Transverse colon (tissue), 4 donors: ENCODE data around the gene ITM2C. TPM values are rescaled to one million over a fixed set of nuclear protein-coding genes. Genes with fewer than 3 reads are reported as not detected.

ENCODE experiments used
- DNase-seq: peaks from one replicate; pipeline ENCODE4 v3.0.0-alpha.2; 2019
- H3K27ac ChIP-seq, 4 donors: fragments of 200-600 bp; sonication (generic); 2 replicates each; pipeline ENCODE4 v1.5.1; 2016 to 2018; ENCODE audit warnings: inconsistent platforms in 4 of 4
- H3K27me3 ChIP-seq: fragments of 200-600 bp; sonication (generic); 2 replicates; pipeline ENCODE4 v1.5.1; 2017; ENCODE audit warnings: inconsistent platforms
- H3K36me3 ChIP-seq, 4 donors: fragments of 200-600 bp; sonication (generic); 2 replicates each; pipeline ENCODE4 v1.5.1; 2017 to 2019; ENCODE audit warnings: inconsistent platforms in 4 of 4
- H3K4me1 ChIP-seq, 4 donors: fragments of 200-600 bp; sonication (generic); 2 replicates each; pipeline ENCODE4 v1.5.1; 2017 to 2020; ENCODE audit warnings: inconsistent platforms in 4 of 4
- H3K4me3 ChIP-seq, 4 donors: fragments of 200-600 bp; sonication (generic); 1 replicate in 1 of 4; 2 replicates in 3 of 4; pipeline versions ENCODE4 v1.5.1 to v1.6.1; 2017 to 2019; ENCODE audit warnings: inconsistent platforms in 4 of 4
- H3K9me3 ChIP-seq, 2 donors: fragments of 200-600 bp; sonication (generic); 2 replicates each; pipeline ENCODE4 v1.5.1; 2017 to 2019; ENCODE audit warnings: inconsistent platforms in 2 of 2
- EP300 ChIP-seq: sonication (generic); formaldehyde crosslinking; IDR thresholded peaks from one replicate; pipeline ENCODE4 v1.6.1; 2017; ENCODE audit warnings: antibody characterized with exemption, low read depth
- POLR2A ChIP-seq: fragments of 450-650 bp; IDR thresholded peaks from one replicate; pipeline ENCODE4 v1.6.1; 2016; ENCODE audit warnings: antibody characterized with exemption, mild to moderate bottlenecking, moderate library complexity
- POLR2AphosphoS5 ChIP-seq, 3 donors: sonication (generic); formaldehyde crosslinking; IDR thresholded peaks; one replicate each; pipeline ENCODE4 v1.6.1; 2016; ENCODE audit warnings: antibody characterized with exemption in 3 of 3
- WGBS, 2 donors: methylation state at CpG; one replicate each; pipeline ENCODE4 v1.1.5; 2018; ENCODE audit warnings: low coverage in 1 of 2; 5-methylcytosine and 5-hydroxymethylcytosine counted together
- in situ Hi-C, 4 donors: fragments of 200-750 bp; cut with MboI; loops; one replicate each; pipeline versions ENCODE4 v1.15.0 to v1.15.1; 2017; ENCODE audit warnings: low sequenced_read_pairs in 3 of 4, low pct_ligation_motif_present in 1 of 4, low pct_unique_long_range_greater_than_20kb in 1 of 4
- intact Hi-C: fragments of 100-400 bp; cut with DNase I; formaldehyde crosslinking; loops from one replicate; pipeline ENCODE4 v1.15.1; 2023; ENCODE audit warnings: low total_unique reads
- total RNA-seq, 4 donors: library from RNA; depleted of rRNA; stranded (reverse); fragments of >200 nt; gene quantifications; one replicate each; pipeline ENCODE4 v1.1.0, GENCODE V29; 2016
- TF ChIP-seq, protein P1 (sequence below), 5 experiments: fragments of 200-600 bp in 3 of 5; fragments of 450-650 bp in 2 of 5; sonication (generic) in 3 of 5; IDR thresholded peaks; 1 replicate in 2 of 5; 2 replicates in 3 of 5; pipeline ENCODE4 v1.5.1; 2016 to 2017; ENCODE audit warnings: antibody characterized with exemption in 5 of 5, inconsistent platforms in 3 of 5, mild to moderate bottlenecking in 2 of 5, moderate library complexity in 1 of 5

The ITM2C gene
- total RNA-seq, 4 donors from 2014 or later, result 911 to 2,535 (median 1,776) TPM

DNA sequence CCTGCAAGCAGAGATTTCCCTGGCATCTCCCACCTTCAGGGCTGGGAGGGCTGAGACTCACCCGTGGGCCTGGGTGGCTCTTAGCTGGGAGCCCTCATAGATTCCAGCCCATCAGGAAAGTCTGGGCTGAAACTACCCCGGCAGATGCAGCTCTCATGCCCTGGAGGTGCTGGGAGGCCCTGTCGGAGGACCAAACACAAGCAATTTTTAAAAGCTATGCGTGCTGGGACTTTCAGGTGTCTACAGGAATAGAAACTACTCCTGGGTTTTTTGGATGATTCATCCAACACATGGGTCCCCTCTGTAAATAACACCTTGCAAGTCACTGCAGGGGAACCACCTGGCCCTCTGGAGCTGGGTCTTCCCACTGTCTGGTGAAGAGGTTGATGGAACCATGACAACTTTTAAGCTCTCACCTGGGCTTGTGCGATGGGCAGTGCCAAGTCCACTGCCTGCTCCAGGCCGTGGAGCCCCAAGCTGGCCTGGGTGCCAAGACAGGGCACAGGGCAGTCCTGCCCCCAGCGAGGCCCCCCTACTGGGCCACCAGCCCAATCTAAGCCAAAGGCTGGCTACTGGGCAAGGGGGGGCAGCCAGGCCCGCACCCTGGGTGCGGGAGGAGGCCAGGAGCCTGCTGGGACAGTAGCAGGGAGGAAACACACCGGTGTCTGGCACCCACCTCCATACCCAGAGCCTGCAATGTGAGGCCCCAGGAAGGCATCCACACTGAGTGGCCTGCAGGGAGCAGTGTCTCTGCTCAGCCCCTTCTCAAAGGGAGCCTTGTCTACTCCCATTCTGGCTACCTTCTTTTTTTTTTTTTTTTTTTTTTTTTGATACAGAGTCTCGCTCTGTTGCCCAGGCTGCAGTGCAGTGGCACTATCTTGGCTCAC, 61.4 kb downstream of the ITM2C start:
- H3K4me3 ChIP-seq, result no peak overlapping the region
- intact Hi-C loops (no loop called here), in situ Hi-C loops (no loop called here)
- no peaks in the 10 kb centered on the region for H3K4me1 ChIP-seq
- 78 to 80% methylated on average over 1 to 11 of the region's 11 CpGs for WGBS, 2 donors
- H3K27me3 ChIP-seq, result no peaks in the 10 kb centered on the region
- no peak overlapping the region for H3K27ac ChIP-seq
- TF ChIP-seq EP300 (no peak), POLR2AphosphoS5 (IDR thresholded peaks at IDR 0.05) (no peak), POLR2A (no peak)
- TF ChIP-seq, protein P1, sequence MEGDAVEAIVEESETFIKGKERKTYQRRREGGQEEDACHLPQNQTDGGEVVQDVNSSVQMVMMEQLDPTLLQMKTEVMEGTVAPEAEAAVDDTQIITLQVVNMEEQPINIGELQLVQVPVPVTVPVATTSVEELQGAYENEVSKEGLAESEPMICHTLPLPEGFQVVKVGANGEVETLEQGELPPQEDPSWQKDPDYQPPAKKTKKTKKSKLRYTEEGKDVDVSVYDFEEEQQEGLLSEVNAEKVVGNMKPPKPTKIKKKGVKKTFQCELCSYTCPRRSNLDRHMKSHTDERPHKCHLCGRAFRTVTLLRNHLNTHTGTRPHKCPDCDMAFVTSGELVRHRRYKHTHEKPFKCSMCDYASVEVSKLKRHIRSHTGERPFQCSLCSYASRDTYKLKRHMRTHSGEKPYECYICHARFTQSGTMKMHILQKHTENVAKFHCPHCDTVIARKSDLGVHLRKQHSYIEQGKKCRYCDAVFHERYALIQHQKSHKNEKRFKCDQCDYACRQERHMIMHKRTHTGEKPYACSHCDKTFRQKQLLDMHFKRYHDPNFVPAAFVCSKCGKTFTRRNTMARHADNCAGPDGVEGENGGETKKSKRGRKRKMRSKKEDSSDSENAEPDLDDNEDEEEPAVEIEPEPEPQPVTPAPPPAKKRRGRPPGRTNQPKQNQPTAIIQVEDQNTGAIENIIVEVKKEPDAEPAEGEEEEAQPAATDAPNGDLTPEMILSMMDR (IDR thresholded peaks at IDR 0.05), result no peak
- no peaks in the 10 kb centered on the region for H3K36me3 ChIP-seq
- peak; percentile 4 for DNase-seq
- H3K9me3 ChIP-seq, result no peaks in the 10 kb centered on the region

DNA sequence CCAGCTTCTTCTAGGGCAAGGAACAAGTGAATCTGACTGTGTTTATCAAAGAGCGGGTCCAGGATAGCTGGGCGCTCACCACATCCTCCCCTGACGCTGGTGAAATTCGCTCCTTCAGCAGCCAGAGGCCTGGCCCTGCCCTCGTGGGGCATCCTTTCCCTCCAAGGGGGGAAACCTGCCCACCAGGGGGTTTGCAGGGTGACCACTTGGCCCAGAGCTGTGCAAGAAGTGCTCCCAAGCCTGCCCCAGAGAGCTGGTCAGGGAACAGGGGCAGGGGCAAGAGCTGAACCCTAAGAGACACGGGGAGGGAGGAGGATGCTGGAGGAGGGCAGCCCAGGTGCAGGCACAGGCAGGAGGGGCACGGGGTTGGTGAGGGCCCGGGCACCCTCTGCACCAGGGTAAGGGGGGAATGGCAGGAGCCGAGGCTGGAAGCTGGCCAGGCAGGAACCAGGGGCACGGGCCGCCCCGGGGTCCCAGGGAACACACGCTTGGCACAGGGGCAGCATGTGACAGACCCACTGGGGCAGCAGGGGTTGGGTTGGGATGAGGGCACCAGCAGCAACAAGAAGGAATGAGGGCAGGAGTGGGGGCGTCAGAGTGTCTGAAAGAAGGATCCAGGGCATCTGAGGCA, 63.1 kb downstream of the ITM2C start:
- TF ChIP-seq POLR2AphosphoS5 (IDR thresholded peaks at IDR 0.05) (no peak), EP300 (no peak), POLR2A (no peak)
- TF ChIP-seq, protein P1 (IDR thresholded peaks at IDR 0.05), result no peak
- Histone ChIP-seq H3K4me3 (no peak overlapping the region), H3K36me3 (no peaks in the 10 kb centered on the region), H3K9me3 (no peaks in the 10 kb centered on the region), H3K27ac (no peak overlapping the region), H3K4me1 (no peaks in the 10 kb centered on the region), H3K27me3 (no peaks in the 10 kb centered on the region)
- in situ Hi-C loops (no loop called here), intact Hi-C loops (no loop called here)
- DNase-seq, result peak; percentile 7
- WGBS, 2 donors, result 82% methylated on average over 14 of the region's 14 CpGs; no CpG with 5 or more reads in 1 of the 2 donors

Other genes with a start within 250 kb of the ITM2C start
- 100 to 1,000 TPM in 3 of 4 donors, 10 to 100 TPM in 1; 67.3 to 137 (median 123) TPM for gene CAB39, start 152.1 kb upstream of the ITM2C start, total RNA-seq
- gene GPR55, start 60.3 kb downstream of the ITM2C start, total RNA-seq, result 10 to 100 TPM in 1 of 4 donors, 1 to 10 TPM in 2, under 1 TPM in 1; 0.40 to 16.1 (median 2.0) TPM
- not detected for gene SPATA3, start 131.2 kb downstream of the ITM2C start, total RNA-seq
- gene C2orf72, start 172.6 kb downstream of the ITM2C start, total RNA-seq, result 10 to 100 TPM; 15.9 to 52.7 (median 23.6) TPM
- 10 to 100 TPM; 24.3 to 85.3 (median 74.7) TPM for gene PSMD1, start 191.9 kb downstream of the ITM2C start, total RNA-seq